ENCODE data around the gene SNAP47.

The SNAP47 gene

DNA sequence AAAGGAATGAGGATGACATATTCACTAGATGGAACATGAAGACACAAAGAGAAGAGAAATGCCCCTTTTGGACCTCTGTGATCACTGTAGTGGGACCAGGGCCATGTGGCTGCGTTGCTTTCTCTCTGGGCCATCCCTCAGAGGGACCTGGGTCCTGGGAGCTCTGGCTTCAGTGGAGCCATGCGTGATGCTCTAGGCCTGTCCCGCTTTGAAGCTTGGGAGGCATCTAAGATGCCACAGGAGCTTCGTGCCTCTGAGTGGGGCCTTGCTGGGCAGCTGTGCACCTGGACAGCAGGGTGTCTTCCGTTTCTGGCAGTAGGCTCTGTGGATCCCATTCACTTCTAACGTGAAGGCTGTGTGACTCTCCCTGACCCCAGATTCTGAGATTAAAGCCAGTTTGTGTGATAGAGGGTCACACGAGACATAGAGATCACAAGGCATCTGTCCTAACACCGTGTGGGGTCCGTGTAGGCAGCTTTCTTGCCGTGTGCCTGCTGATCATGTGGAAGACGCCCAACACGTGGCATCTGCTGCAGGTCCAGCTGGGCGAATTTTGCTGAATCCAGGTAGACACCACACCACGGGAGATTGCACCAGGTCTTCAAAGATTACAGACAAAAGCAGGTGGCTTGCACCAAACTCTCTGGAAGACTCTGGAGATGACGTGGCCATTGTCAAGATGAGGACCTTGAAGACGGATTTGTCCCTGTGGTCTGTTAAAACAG lies 63.0 kb downstream of the SNAP47 start:
- DNase-seq (ENCODE audit: low read depth): no peak

DNA sequence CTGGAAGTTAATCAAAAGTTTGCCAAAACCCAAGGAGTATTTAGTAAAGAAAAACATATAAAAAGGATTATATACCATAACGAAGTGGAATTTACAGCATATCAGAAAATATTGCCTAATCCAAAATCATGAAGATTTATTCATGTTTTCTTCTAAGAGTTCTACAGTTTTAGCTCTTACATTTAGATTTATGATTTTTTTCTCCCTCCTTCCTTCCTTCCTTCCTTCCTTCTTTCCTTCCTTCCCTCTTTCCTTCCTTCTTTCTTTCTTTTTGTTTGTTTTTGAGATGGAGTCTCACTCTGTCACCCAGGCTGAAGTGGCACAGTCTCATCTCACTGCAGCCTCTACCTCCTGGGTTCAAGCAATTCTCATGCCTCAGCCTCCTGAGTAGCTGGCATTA lies 64.5 kb downstream of the SNAP47 start:
- DNase-seq (ENCODE audit: low read depth): no peak

- DNase-seq (ENCODE audit: low read depth): no peak
These were observed 68.7 kb downstream of the SNAP47 start for GRCh38 chr1:227803933-227804332.

DNA sequence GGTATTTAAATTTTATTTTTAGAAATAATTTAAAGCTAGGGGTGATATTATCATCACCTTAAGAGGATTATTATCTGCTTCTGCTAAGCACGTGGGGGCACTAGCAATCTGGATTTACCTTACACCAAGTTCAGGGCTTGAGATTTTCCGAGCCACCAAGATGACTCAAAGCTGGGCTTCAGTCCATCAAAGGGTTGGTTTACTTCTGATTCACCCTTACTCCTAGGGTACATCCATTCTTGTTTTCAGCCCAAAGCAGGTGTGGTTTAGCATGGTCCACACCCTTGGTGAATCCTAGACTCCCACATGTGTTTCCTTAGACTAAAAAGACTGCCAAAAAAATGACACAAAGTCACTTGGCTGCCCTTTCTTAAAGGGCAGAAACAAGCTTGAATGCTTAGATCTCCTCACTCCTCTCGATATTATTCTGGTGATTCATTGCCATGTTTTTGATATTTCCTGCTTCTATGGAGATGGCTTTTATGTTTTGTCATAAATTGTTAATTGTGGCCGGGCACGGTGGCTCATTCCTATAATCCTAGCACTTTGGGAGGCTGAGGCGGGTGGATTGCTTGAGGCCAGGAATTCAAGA lies 70.5 kb downstream of the SNAP47 start:
- DNase-seq (ENCODE audit: low read depth): no peak

DNA sequence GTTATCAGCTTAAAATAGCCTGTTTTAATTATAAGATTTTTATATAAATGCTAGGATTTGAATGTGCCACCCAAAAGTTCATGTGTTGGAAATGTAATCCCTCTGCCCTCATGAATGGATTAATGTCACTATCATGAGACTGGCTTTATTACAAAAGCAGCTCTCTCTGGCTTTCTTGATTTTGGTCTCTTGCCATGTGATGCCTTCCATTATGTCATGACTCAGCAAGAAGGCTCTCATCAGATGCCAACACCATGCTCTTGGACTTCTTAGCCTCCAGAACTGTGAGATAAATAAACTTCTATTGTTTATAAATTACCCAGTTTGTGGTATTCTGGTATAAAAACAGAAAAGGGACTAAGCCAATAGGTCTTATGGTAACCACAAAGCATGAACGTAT lies 73.3 kb downstream of the SNAP47 start:
- DNase-seq (ENCODE audit: low read depth): no peak

- no peak for DNase-seq (ENCODE audit: low read depth)
These were observed 73.8 kb downstream of the SNAP47 start for GRCh38 chr1:227809026-227809425.

DNA sequence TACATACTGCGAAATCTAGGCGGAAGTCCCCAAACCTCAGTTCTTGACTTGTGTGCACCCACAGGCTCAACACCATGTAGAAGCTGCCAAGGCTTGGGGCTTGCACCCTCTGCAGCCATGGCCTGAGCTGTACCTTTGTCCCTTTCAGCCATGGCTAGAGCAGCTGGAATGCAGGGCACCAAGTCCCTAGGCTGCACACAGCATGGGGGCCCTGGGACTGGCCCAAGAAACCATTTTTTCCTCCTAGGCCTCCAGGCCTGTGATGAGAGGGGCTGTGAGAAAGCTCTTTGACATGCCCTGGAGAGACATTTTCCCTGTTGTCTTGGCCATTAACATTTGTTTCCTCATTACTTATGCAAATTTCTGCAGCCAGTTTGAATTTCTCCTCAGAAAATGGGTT lies 78.7 kb downstream of the SNAP47 start:
- DNase-seq (ENCODE audit: low read depth): no peak

DNA sequence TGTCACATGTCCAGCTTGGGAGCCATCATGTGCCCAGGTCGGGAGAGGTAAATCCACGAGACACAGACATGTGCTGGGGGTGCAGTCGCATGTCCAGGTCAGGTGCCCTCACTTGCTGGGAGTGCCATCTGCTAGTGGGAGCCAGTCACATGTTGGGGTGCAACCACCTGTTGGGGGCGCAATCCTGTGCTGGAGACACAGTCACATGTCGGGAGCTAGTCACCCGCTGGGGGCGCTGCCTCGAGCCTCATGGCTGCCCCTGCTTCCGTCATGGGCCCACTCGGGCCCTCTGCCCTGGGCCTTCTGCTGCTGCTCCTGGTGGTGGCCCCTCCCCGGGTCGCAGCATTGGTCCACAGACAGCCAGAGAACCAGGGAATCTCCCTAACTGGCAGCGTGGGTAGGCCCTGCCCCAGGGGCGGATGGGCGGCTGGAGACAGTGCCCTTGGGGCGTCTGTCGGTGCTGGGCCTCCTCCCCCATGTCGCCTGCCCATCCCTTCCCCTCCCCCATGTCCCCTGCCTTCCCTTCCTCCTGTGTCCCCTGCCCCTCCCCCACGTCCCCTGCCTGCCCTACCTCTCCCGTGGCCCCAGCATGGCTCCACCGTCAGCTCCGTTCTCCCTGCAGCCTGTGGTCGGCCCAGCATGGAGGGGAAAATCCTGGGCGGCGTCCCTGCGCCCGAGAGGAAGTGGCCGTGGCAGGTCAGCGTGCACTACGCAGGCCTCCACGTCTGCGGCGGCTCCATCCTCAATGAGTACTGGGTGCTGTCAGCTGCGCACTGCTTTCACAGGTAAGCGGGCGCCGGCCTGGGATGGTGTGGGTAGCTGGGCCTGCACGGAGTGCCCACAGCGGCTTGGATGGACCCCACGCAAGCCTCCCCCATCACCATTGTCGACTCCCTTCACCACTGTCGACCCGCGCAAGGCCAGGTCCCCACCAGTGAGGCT lies 80.5 kb downstream of the SNAP47 start, which contains the start of gene PRSS38:
Gene PRSS38, plus strand, starts transcription at position 208 of the 942 bp plus-strand sequence. Its CDS starts 42 bp downstream, at position 250.
- no peak for DNase-seq (ENCODE audit: low read depth)

DNA sequence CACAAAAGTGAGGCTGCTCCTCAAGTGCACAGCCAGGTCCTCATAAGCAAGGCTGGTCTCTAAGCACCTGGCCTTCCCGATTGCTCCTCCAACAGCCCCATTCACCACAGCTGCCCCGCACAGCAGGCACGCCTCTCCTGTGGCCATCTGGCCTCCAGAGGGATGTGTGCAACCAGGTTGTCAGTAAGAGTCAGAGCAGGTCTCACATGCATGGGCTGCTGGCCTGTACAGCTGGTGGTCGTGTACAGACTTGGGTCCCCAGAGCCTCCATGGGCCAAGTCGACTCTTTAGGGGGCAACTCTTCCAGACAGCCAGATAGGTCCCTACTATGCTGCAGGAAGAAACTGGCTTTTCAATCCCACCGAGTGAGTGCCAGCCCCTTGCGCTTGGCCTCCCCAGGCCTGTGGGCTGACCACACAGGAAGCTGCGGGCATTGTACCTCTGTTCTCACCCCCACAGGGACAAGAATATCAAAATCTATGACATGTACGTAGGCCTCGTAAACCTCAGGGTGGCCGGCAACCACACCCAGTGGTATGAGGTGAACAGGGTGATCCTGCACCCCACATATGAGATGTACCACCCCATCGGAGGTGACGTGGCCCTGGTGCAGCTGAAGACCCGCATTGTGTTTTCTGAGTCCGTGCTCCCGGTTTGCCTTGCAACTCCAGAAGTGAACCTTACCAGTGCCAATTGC lies 81.7 kb downstream of the SNAP47 start:
- no peak for DNase-seq (ENCODE audit: low read depth)

DNA sequence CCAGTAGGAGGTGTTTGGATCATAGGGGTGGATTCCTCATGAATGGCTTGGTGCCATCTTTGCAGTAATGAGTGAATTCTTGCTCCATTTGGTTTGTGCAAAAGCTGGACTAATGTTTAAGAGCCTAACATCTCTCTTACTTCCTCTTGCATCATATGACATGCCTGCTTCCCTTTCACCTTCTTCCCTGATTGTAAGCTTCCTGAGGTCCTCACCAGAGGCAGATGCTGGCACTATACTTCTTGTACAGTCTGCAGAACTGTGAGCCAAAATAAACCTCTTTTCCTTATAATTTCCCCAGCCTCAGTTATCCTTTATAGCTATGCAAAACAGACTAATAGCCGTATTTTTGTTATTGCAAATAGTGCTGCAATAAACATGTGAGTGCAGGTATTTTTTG lies 88.3 kb downstream of the SNAP47 start:
- no peak for DNase-seq (ENCODE audit: low read depth)

DNA sequence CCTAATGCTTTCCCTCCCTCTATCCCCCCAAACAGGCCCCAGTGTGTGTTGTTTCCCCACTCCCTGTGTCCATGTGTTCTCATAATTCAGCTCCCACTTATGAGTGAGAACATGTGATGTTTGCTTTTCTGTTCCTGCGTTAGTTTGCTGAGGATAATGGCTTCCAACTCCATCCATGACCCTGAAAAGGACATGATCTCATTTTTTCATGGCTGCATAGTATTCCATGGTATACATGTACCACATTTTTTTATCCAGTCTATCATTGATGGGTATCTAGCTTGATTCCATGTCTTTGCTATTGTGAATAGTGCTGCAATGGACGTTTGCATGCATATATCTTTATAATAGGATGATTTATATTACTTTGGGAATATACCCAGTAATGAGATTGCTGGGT lies 89.0 kb downstream of the SNAP47 start:
- no peak for DNase-seq (ENCODE audit: low read depth)

DNA sequence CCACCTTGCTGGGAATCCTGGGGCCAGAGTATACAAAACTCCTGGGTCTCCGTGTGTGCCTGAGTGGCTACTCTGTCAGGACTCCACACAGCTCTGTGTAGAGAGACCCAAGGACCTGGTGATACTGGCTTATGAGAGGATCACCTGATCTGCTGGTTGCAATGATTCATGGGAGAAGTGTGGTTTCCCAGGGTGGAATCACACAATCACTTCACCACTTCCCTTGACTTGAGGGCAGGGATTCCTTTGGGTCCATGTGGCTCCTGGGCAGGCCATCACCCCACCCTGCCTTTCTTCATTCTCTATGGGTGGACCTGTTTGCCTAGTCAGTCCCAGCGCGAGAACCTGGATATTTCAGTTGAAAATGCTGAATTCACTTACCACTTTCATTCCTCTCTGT lies 93.6 kb downstream of the SNAP47 start:
- DNase-seq (ENCODE audit: low read depth): no peak

All from CMK (cell line).